ENCODE data around the gene NCOA1.

DNA sequence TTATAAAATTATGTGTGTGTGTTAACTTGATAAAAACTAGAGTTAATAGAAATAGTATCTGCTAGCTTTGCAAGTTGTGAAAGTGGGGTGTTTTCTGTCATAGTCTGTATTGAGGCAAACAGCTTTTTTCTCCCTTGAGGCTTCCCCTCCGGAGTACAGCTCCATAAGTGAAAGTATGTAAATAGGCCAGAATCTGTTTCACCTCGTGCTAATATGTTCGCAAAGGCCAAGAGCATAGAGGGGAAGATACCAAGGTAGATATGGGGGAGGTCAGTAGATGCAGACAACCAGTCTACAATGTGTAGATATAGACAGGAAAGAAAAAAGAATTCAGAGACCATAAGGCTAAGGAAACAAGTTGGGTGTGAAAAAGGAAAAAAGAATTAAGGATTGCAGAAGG is 229.3 kb downstream of the NCOA1 start:
- TF ChIP-seq, protein P1, sequence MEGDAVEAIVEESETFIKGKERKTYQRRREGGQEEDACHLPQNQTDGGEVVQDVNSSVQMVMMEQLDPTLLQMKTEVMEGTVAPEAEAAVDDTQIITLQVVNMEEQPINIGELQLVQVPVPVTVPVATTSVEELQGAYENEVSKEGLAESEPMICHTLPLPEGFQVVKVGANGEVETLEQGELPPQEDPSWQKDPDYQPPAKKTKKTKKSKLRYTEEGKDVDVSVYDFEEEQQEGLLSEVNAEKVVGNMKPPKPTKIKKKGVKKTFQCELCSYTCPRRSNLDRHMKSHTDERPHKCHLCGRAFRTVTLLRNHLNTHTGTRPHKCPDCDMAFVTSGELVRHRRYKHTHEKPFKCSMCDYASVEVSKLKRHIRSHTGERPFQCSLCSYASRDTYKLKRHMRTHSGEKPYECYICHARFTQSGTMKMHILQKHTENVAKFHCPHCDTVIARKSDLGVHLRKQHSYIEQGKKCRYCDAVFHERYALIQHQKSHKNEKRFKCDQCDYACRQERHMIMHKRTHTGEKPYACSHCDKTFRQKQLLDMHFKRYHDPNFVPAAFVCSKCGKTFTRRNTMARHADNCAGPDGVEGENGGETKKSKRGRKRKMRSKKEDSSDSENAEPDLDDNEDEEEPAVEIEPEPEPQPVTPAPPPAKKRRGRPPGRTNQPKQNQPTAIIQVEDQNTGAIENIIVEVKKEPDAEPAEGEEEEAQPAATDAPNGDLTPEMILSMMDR (IDR thresholded peaks at IDR 0.05; ENCODE audit: poor library complexity) = no peak
- no peak for TF ChIP-seq EZH2 (IDR thresholded peaks at IDR 0.05; ENCODE audit: borderline replicate concordance)
